Body of pancreas (tissue), 4 donors: ENCODE results near the gene IL21R. TPM values are rescaled to one million over a fixed set of nuclear protein-coding genes. Genes with fewer than 3 reads are reported as not detected.
"Not testable (repeated sequence)": the region's sequence is repeated elsewhere in the genome, so short reads cannot be mapped to it uniquely, and the experiment has no call there.

Experiments
- ATAC-seq: fragments of 150-250 bp; one replicate; pipeline ENCODE4 v1.9.1; 2016
- DNase-seq, 4 donors: peaks; one replicate each; pipeline ENCODE4 v3.0.0-alpha.2; 2019
- H3K27ac ChIP-seq, 4 donors: fragments of 200-600 bp; sonication (generic); 1 replicate in 3 of 4; 2 replicates in 1 of 4; pipeline versions ENCODE4 v1.5.1 to v1.6.1; 2016 to 2019; ENCODE audit warnings: mild to moderate bottlenecking in 1 of 4, mixed read lengths in 1 of 4, moderate library complexity in 1 of 4
- H3K27me3 ChIP-seq, 2 donors: fragments of 200-600 bp; sonication (generic); one replicate each; pipeline ENCODE4 v1.6.0; 2016; ENCODE audit warnings: mild to moderate bottlenecking in 1 of 2
- H3K36me3 ChIP-seq, 2 donors: fragments of 200-600 bp; sonication (generic); replicated peaks in 1 of 2; 2 replicates each; pipeline ENCODE4 v1.5.1; 2016; ENCODE audit warnings: low read depth in 2 of 2; ENCODE audit not compliant: insufficient read depth in 1 of 2
- H3K4me1 ChIP-seq: fragments of 200-600 bp; sonication (generic); one replicate; pipeline ENCODE4 v1.6.0; 2016
- H3K4me3 ChIP-seq, 2 donors: fragments of 200-600 bp; sonication (generic); 1 replicate in 1 of 2; 2 replicates in 1 of 2; pipeline ENCODE4 v1.5.1; 2016 to 2019
- H3K9me3 ChIP-seq, 3 donors: fragments of 200-600 bp; sonication (generic); 1 replicate in 2 of 3; 2 replicates in 1 of 3; pipeline ENCODE4 v1.5.1; 2016
- POLR2A ChIP-seq, 3 donors: fragments of 450-650 bp; IDR thresholded peaks; one replicate each; pipeline ENCODE4 v1.6.1; 2016; ENCODE audit warnings: antibody characterized with exemption in 3 of 3, mild to moderate bottlenecking in 2 of 3
- WGBS, 2 donors: methylation state at CpG; one replicate each; pipeline ENCODE4 v1.1.5; 2017; 5-methylcytosine and 5-hydroxymethylcytosine counted together
- intact Hi-C: fragments of 100-400 bp; cut with DNase I; formaldehyde crosslinking; loops from one replicate; pipeline ENCODE4 v1.15.1; 2023
- total RNA-seq, 2 donors: library from RNA; depleted of rRNA; stranded (reverse); fragments of >200 nt; gene quantifications; one replicate each; pipeline ENCODE4 v1.1.0, GENCODE V29; 2016
- TF ChIP-seq, protein P1 (sequence below), 7 experiments: fragments of 450-650 bp in 4 of 7; fragments of 200-600 bp in 3 of 7; sonication (generic) in 3 of 7; IDR thresholded peaks; one replicate each; pipeline ENCODE4 v1.5.1; 2016 to 2019; ENCODE audit warnings: antibody characterized with exemption in 7 of 7

The IL21R gene
- total RNA-seq, 2 donors from 2014 or later, result 0.26 TPM; not detected in 1

GRCh38 chr16:27431773-27432532 is 30.0 kb downstream of the IL21R start:
- 61 to 82% methylated on average over 10 to 14 of the region's 15 CpGs for WGBS, 2 donors
- ATAC-seq, result no peak
- H3K9me3 ChIP-seq, result no peaks in the 10 kb centered on the region
- TF ChIP-seq, protein P1, sequence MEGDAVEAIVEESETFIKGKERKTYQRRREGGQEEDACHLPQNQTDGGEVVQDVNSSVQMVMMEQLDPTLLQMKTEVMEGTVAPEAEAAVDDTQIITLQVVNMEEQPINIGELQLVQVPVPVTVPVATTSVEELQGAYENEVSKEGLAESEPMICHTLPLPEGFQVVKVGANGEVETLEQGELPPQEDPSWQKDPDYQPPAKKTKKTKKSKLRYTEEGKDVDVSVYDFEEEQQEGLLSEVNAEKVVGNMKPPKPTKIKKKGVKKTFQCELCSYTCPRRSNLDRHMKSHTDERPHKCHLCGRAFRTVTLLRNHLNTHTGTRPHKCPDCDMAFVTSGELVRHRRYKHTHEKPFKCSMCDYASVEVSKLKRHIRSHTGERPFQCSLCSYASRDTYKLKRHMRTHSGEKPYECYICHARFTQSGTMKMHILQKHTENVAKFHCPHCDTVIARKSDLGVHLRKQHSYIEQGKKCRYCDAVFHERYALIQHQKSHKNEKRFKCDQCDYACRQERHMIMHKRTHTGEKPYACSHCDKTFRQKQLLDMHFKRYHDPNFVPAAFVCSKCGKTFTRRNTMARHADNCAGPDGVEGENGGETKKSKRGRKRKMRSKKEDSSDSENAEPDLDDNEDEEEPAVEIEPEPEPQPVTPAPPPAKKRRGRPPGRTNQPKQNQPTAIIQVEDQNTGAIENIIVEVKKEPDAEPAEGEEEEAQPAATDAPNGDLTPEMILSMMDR (IDR thresholded peaks at IDR 0.05), result no peak
- no peak for TF ChIP-seq POLR2A (IDR thresholded peaks at IDR 0.05)
- no peak overlapping the region for H3K4me3 ChIP-seq
- intact Hi-C loops, result no loop called here
- H3K4me1 ChIP-seq, result no peaks in the 10 kb centered on the region
- H3K27ac ChIP-seq, result no peak overlapping the region
- no peak for DNase-seq
- no peaks in the 10 kb centered on the region for H3K27me3 ChIP-seq
- no peaks in the 10 kb centered on the region for H3K36me3 ChIP-seq

DNA sequence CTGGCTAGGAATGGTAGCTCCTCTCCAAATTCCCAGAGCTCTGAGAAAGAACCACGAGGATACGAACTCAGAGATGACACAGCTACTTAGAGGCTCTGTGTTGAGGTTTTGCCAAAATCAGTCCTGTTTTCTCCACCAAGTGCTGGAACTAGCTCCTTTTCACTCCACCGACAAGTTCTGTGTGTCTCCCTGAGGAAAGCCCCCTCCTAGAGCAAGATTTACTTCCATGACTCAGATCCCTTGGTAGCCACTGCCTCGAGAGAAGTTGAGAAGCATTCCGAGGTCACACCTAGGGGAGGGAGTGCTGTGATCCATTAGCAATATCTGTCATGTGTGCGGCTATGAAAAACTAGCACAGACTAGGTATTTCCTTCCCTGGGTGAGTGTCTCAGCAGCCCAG is 30.6 kb downstream of the IL21R start:
- no peaks in the 10 kb centered on the region for H3K9me3 ChIP-seq
- H3K27me3 ChIP-seq, result no peaks in the 10 kb centered on the region
- DNase-seq (no peak), ATAC-seq (no peak)
- 5 to 28% methylated on average over 4 to 6 of the region's 6 CpGs for WGBS, 2 donors
- TF ChIP-seq, protein P1 (IDR thresholded peaks at IDR 0.05), result no peak
- no peak for TF ChIP-seq POLR2A (IDR thresholded peaks at IDR 0.05)
- no peaks in the 10 kb centered on the region for H3K4me1 ChIP-seq
- intact Hi-C loops, result no loop called here
- H3K27ac ChIP-seq, result no peak overlapping the region
- no peaks in the 10 kb centered on the region for H3K36me3 ChIP-seq
- H3K4me3 ChIP-seq, result no peak overlapping the region

GRCh38 chr16:27433191-27433590 is 31.2 kb downstream of the IL21R start:
- ATAC-seq, H3K4me1 ChIP-seq, H3K4me3 ChIP-seq, DNase-seq, H3K27ac ChIP-seq, H3K9me3 ChIP-seq, H3K36me3 ChIP-seq, intact Hi-C loops, H3K27me3 ChIP-seq: not testable (repeated sequence)
- 53 to 65% methylated on average over 5 of the region's 5 CpGs for WGBS, 2 donors

- WGBS, 2 donors, result 55 to 60% methylated on average over 7 to 8 of the region's 8 CpGs
- ATAC-seq, result no peak
- Histone ChIP-seq H3K4me3 (no peak overlapping the region), H3K27me3 (no peaks in the 10 kb centered on the region), H3K27ac (no peak overlapping the region), H3K4me1 (no peaks in the 10 kb centered on the region), H3K36me3 (no peaks in the 10 kb centered on the region), H3K9me3 (no peaks in the 10 kb centered on the region)
- TF ChIP-seq POLR2A (IDR thresholded peaks at IDR 0.05), result no peak
- TF ChIP-seq, protein P1 (IDR thresholded peaks at IDR 0.05), result no peak
- intact Hi-C loops, result no loop called here
- no peak for DNase-seq
These were observed 31.7 kb downstream of the IL21R start for GRCh38 chr16:27433636-27434035.

GRCh38 chr16:27434141-27435051 is 32.4 kb downstream of the IL21R start:
- Histone ChIP-seq H3K27me3 (no peaks in the 10 kb centered on the region), H3K9me3 (no peaks in the 10 kb centered on the region), H3K36me3 (no peaks in the 10 kb centered on the region), H3K4me3 (no peak overlapping the region), H3K4me1 (no peaks in the 10 kb centered on the region), H3K27ac (no peak overlapping the region)
- intact Hi-C loops, result no loop called here
- WGBS, 2 donors, result 59 to 78% methylated on average over 11 to 16 of the region's 16 CpGs
- DNase-seq, result no peak
- TF ChIP-seq POLR2A (IDR thresholded peaks at IDR 0.05), result no peak
- TF ChIP-seq, protein P1 (IDR thresholded peaks at IDR 0.05), result no peak
- no peak for ATAC-seq

GRCh38 chr16:27435146-27435545 is 33.2 kb downstream of the IL21R start:
- WGBS, 2 donors, result 87 to 92% methylated on average over 5 of the region's 5 CpGs
- DNase-seq, result not testable (repeated sequence)

More at GRCh38 chr16:27435146-27435545, 33.2 kb downstream of the IL21R start:
- H3K36me3 ChIP-seq, ATAC-seq, H3K9me3 ChIP-seq, H3K27ac ChIP-seq, H3K27me3 ChIP-seq, H3K4me1 ChIP-seq, H3K4me3 ChIP-seq, intact Hi-C loops: not testable (repeated sequence)
